ENCODE data around the gene GATA6. TPM values are rescaled to one million over a fixed set of nuclear protein-coding genes. Genes with fewer than 3 reads are reported as not detected.

The GATA6 gene
- total and polyA plus RNA-seq, 7 donors = 0.27 to 0.92 (median 0.53) TPM

DNA sequence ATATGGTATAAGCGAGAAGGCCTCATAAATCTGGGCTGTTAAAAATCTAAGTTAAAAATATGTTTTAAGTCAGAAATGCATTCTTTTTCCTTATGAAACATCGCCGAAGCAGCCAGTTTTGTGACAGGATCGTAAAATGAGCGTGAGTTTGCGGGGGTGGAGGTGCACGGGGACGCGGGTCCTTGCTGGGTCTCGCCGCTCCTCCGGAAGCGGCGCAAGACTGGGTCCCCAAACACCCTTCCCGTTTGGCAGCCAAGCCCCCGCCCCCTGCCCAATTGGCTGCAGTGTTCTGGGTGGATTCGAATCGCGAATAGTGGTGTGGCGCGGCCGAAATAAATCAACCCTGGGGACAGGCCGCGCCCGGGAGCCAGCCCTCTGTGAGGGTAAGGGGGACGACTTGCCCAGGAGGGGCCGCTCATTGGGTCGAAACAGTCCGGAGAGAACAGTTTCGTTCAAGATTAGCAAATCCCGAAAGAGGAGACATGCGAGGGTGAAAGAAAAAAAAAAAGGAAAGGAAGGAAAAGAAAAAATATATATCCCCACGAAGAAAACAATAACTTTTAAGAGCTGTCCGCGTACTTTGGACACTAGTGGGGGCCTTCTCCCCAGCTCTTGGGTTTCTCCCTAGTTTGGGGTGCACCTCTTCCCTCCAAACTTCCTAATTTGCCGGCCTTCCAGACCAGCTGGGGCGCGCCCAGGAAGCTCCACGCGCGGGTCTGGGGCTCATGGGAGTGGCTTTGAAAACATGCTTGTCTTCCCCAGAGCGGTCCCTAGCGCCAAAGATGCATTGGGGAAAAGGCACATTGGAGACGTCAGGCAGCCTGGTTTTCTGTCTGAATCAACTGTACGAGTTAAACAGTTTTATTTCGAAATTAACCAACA lies 3.1 kb upstream of the GATA6 start:
- WGBS, 3 donors = 9 to 13% (median 12%) methylated on average over 46 of the region's 46 CpGs
- peaks cover 10% of the 10 kb centered on the region for H3K4me1 ChIP-seq
- H3K27me3 ChIP-seq (ENCODE audit: insufficient read depth in 3 of 3, low read length in 2 of 3) = peaks cover 19 to 96% (median 51%) of the 10 kb centered on the region in 3 donors
- no peak overlapping the region for H3K27ac ChIP-seq
- intact Hi-C loops (cut with DNase I) = no loop called here
- no peaks in the 10 kb centered on the region for H3K9me3 ChIP-seq
- no peak for ATAC-seq
- peak in 1 of 2 donors; percentile 26 for DNase-seq
- TF ChIP-seq, protein P1, sequence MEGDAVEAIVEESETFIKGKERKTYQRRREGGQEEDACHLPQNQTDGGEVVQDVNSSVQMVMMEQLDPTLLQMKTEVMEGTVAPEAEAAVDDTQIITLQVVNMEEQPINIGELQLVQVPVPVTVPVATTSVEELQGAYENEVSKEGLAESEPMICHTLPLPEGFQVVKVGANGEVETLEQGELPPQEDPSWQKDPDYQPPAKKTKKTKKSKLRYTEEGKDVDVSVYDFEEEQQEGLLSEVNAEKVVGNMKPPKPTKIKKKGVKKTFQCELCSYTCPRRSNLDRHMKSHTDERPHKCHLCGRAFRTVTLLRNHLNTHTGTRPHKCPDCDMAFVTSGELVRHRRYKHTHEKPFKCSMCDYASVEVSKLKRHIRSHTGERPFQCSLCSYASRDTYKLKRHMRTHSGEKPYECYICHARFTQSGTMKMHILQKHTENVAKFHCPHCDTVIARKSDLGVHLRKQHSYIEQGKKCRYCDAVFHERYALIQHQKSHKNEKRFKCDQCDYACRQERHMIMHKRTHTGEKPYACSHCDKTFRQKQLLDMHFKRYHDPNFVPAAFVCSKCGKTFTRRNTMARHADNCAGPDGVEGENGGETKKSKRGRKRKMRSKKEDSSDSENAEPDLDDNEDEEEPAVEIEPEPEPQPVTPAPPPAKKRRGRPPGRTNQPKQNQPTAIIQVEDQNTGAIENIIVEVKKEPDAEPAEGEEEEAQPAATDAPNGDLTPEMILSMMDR (IDR thresholded peaks at IDR 0.05) = no peak
- H3K36me3 ChIP-seq (ENCODE audit: insufficient read depth in 1 of 2, low read depth in 1 of 2) = no peaks in the 10 kb centered on the region
- H3K4me3 ChIP-seq = no peak overlapping the region

DNA sequence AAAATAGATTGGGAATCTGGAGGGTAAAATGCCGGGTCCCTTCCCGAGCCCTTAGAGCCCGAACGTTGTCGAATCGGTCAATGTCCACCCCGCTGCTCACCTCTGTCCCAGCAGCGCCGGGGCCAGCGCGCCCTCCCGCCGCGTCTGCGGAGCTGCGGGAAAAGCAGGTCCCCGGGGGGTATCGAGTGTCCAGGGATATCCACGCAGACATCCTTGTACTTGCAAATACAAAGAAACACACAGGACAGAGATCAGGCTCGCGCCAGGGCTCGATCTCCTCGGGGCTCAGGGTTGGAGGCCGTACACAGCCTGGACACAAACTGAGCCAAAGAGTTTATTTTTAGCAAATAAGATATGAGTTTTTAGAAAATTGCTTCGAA lies 2.3 kb upstream of the GATA6 start:
- DNase-seq = no peak
- TF ChIP-seq, protein P1 (IDR thresholded peaks at IDR 0.05) = no peak
- Histone ChIP-seq H3K27me3 (ENCODE audit: insufficient read depth in 3 of 3, low read length in 2 of 3) (peaks cover 14 to 95% (median 58%) of the 10 kb centered on the region in 3 donors), H3K36me3 (ENCODE audit: insufficient read depth in 1 of 2, low read depth in 1 of 2) (no peaks in the 10 kb centered on the region), H3K4me1 (peaks cover 10% of the 10 kb centered on the region), H3K4me3 (peak overlapping the region; percentile 33), H3K9me3 (no peaks in the 10 kb centered on the region), H3K27ac (no peak overlapping the region)
- 6 to 10% (median 7%) methylated on average over 25 of the region's 25 CpGs for WGBS, 3 donors
- intact Hi-C loops (cut with DNase I) = no loop called here
- ATAC-seq = no peak

DNA sequence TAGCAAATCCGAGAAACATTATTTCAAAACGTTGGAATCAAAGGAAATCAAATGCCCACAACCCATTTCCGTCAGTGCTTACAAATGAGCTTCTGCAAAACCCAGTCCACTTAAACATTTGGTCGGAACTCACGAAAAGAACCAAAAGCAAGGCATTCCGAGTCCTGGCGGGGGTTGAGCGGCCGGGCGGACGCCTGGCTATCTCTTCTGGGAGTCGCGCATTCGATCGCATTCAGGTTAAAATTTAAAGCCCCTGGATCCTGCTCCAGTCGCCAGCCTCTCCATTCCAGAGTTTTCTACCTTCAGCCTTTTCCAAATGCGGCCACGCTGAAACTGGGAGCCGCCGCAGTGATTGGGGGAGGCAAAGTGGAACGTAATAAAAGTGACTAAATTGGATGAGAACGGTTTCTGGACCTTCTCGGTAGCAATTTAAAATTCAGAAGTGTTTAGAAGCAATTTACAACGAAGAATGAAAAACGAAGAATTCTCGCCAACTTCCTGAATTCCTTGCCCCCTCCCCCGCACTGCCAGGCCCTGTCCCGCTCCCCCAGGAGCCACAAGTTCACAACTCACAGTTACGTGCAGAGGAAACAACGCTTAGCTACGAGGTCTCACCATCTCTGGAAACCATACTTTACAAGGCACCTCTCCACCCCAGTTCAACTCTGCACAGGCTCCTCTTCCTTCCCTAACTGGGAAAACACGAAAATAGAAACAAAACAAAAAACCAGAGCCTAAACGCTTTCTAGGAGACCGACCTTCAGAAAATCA lies 1.7 kb upstream of the GATA6 start:
- intact Hi-C loops (cut with DNase I) = loop anchor here in 1 of 2 donors (2.0 kb wide), 1 partner anchor 395 kb away; no protein-coding TSS in a partner anchor
- ATAC-seq (no peak), DNase-seq (no peak)
- 8% methylated on average over 34 of the region's 34 CpGs for WGBS, 3 donors
- Histone ChIP-seq H3K4me1 (peaks cover 10% of the 10 kb centered on the region), H3K27ac (no peak overlapping the region), H3K4me3 (peak overlapping the region; percentile 85), H3K36me3 (ENCODE audit: insufficient read depth in 1 of 2, low read depth in 1 of 2) (no peaks in the 10 kb centered on the region), H3K9me3 (no peaks in the 10 kb centered on the region), H3K27me3 (ENCODE audit: insufficient read depth in 3 of 3, low read length in 2 of 3) (peaks cover 14 to 95% (median 62%) of the 10 kb centered on the region in 3 donors)
- TF ChIP-seq, protein P1 (IDR thresholded peaks at IDR 0.05) = no peak

DNA sequence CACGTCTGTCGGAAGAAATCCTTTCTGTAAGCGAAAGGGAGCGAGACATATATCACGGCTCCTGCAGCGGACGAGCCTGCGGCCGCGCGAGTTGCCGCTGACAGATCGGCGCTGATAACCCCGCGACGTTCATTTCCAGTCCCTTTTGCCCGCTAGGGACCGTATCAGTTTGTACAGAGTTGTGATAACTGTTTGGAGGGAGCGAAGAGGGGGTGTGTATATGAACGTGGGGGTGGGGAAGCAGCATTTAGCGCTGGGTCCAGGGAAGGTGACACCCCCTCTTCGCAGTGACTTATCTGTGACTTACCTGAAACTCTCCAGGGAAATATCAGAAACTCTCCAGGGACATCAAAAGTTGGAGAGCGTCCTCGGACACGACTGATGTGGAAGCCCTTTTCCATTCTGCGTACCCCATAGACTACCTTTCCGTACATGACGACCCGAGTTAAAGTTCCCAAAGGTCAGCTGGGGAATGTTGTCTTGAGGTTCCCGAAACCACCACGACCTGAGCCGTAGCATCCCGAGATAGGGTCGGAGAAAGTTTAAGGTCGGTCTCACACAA lies 948 bp upstream of the GATA6 start:
- H3K27me3 ChIP-seq (ENCODE audit: insufficient read depth in 3 of 3, low read length in 2 of 3) = peaks cover 6 to 95% (median 68%) of the 10 kb centered on the region in 3 donors
- no peak for ATAC-seq
- H3K9me3 ChIP-seq = no peaks in the 10 kb centered on the region
- peaks cover 10% of the 10 kb centered on the region for H3K4me1 ChIP-seq
- no peaks in the 10 kb centered on the region for H3K36me3 ChIP-seq (ENCODE audit: insufficient read depth in 1 of 2, low read depth in 1 of 2)
- no peak for DNase-seq
- intact Hi-C loops (cut with DNase I) = loop anchor here in 1 of 2 donors (2.0 kb wide), 1 partner anchor 394 kb away; no protein-coding TSS in a partner anchor
- TF ChIP-seq, protein P1 (IDR thresholded peaks at IDR 0.05) = no peak
- H3K4me3 ChIP-seq = peak overlapping the region; percentile 85
- 4 to 6% (median 5%) methylated on average over 36 of the region's 36 CpGs for WGBS, 3 donors
- no peak overlapping the region for H3K27ac ChIP-seq
